ENCODE results near the gene MYO9A.

MYO9A gene, protein sequence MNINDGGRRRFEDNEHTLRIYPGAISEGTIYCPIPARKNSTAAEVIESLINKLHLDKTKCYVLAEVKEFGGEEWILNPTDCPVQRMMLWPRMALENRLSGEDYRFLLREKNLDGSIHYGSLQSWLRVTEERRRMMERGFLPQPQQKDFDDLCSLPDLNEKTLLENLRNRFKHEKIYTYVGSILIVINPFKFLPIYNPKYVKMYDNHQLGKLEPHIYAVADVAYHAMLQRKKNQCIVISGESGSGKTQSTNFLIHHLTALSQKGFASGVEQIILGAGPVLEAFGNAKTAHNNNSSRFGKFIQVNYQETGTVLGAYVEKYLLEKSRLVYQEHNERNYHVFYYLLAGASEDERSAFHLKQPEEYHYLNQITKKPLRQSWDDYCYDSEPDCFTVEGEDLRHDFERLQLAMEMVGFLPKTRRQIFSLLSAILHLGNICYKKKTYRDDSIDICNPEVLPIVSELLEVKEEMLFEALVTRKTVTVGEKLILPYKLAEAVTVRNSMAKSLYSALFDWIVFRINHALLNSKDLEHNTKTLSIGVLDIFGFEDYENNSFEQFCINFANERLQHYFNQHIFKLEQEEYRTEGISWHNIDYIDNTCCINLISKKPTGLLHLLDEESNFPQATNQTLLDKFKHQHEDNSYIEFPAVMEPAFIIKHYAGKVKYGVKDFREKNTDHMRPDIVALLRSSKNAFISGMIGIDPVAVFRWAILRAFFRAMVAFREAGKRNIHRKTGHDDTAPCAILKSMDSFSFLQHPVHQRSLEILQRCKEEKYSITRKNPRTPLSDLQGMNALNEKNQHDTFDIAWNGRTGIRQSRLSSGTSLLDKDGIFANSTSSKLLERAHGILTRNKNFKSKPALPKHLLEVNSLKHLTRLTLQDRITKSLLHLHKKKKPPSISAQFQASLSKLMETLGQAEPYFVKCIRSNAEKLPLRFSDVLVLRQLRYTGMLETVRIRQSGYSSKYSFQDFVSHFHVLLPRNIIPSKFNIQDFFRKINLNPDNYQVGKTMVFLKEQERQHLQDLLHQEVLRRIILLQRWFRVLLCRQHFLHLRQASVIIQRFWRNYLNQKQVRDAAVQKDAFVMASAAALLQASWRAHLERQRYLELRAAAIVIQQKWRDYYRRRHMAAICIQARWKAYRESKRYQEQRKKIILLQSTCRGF (N-terminal part only)

DNA sequence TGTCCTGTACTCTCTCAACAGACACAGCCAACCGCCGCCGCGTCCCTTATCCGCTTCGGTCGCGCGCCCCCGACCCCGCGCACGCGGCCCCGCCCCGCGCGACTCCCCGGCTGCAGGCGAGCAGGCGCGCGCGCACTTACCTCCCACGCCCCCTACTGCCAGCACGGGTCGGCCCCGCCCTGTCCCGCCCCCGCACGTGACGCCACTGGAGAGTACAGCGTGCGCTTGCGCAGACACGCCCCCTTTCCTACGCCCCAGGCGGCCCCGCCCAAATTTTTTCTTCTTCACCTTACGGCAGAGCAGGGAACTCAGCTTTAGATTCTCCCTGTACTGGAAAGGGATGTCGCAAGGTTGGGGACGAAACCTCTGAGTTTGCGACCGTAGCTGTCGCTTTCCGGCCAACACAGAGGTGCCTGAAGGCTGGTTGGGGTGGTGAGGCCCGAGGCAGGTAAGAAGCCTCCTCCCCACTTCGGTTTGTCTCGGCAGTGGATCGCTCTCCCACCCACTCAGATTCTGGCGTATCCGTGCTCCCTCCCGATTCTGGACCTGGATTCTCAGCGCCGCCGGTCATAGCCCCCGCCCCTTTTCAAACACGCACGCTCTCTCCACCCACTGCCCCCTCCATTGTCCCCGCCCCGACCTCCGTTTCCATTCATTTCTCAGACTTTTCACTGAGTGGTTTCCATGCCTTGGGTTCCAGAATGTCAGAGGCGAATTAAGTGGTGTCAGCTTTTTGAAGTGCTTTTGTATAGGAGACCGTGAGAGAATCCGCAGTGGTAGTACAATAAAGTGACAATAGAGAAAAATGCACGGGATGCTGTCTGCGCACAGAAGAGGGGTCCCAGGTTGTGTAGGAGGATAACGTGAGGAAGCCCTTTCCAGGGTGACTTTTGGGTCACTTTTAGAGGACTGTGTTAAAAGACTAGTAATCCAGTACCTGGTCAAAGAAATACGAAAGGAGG is at the start of gene MYO9A, which contains the start of gene SENP8:
TSS of gene MYO9A (minus strand) at position 134 of the 962 bp plus-strand sequence. CDS start 71,587 bp downstream, outside the sequence.
TSS of gene SENP8 (plus strand) at position 387 of the 962 bp plus-strand sequence. CDS start 21,221 bp downstream, outside the sequence.
- Histone ChIP-seq H3K27ac (ENCODE audit: low read depth in 2 of 2, low read length in 2 of 2) (peak within 1 kb of the TSS; percentile 95 to 97), H3K9me3 (ENCODE audit: control insufficient read depth in 2 of 2, low read length in 2 of 2) (no peaks in the 10 kb centered on the region), H3K36me3 (ENCODE audit: control insufficient read depth in 2 of 2, insufficient read depth in 2 of 2, low read length in 2 of 2) (no peaks in the 10 kb centered on the region), H3K4me3 (ENCODE audit: low read length in 2 of 2) (peak within 1 kb of the TSS; percentile 94 to 99), H3K9ac (ENCODE audit: low read depth in 1 of 2, low read length in 2 of 2) (peak within 1 kb of the TSS; percentile 96 to 97), H3K27me3 (ENCODE audit: control insufficient read depth in 2 of 2, insufficient read depth in 2 of 2, low read length in 2 of 2) (no peaks in the 10 kb centered on the region), H3K4me1 (ENCODE audit: control insufficient read depth in 2 of 2, insufficient read depth in 2 of 2, low read length in 2 of 2) (peaks cover 10 to 18% of the 10 kb centered on the region in 2 donors)

DNA sequence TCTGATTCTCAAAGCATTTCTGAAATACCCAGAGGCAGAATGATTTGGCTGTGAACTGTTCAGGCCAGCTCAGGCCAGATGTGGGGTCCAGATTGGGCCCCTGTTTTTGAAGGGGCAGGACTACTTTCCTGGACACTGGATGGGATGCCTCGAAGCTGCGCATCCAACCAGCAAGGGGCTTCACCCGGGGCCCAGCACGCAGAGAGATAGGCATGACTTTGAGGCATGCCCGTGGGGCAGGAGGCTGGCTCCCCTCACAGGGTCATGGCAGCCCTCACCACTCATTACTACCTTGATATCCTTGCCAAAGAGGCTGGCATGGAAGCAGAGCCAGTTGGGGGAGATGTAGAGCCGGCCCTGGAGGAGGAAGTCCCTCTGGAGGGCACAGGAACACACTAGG is 49.5 kb upstream of the MYO9A start:
- Histone ChIP-seq H3K9ac (ENCODE audit: low read depth in 1 of 2, low read length in 2 of 2) (no peak overlapping the region), H3K27me3 (ENCODE audit: control insufficient read depth in 2 of 2, insufficient read depth in 2 of 2, low read length in 2 of 2) (no peaks in the 10 kb centered on the region), H3K4me1 (ENCODE audit: control insufficient read depth in 2 of 2, insufficient read depth in 2 of 2, low read length in 2 of 2) (peaks cover 4 to 14% of the 10 kb centered on the region in 2 donors), H3K4me3 (ENCODE audit: low read length in 2 of 2) (no peak overlapping the region), H3K9me3 (ENCODE audit: control insufficient read depth in 2 of 2, low read length in 2 of 2) (no peaks in the 10 kb centered on the region), H3K27ac (ENCODE audit: low read depth in 2 of 2, low read length in 2 of 2) (no peak overlapping the region), H3K36me3 (ENCODE audit: control insufficient read depth in 2 of 2, insufficient read depth in 2 of 2, low read length in 2 of 2) (no peaks in the 10 kb centered on the region)

DNA sequence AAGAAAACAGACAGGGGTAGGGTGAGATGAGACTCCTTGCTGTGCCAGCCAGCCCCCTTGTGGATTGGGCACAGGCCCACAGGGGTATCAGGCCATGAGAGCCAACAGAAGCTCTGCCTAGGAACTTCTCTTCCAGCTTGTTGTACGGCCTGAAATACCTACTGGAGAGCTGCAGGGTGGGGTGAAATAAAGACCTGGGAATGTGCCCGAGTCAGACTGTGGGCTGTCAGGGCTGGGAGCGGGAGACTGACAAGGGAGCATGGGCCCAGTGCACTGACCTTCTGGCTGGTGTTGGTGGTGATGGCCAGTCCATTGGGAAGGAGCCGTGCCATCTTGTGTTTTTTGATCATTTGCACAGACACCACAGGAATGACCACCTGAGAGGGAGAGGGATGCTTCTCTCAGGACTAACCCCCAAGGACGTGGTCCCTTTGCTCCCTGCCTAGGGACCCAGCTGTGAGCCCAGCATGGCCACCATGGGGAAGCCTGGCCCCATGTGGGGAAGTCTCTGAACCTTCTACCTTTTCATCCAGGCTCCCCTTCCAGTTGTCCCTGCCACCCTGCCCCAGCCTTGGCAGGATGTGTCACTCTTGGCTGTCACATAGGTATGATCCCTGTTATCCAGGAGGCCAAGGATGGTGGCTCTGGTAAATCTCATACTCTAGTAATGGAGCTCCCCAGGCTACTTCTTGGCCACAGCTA is 48.9 kb upstream of the MYO9A start:
- H3K9ac ChIP-seq (ENCODE audit: low read depth in 1 of 2, low read length in 2 of 2) = no peak overlapping the region
- H3K4me1 ChIP-seq (ENCODE audit: control insufficient read depth in 2 of 2, insufficient read depth in 2 of 2, low read length in 2 of 2) = peaks cover 4 to 14% of the 10 kb centered on the region in 2 donors
- no peaks in the 10 kb centered on the region for H3K9me3 ChIP-seq (ENCODE audit: control insufficient read depth in 2 of 2, low read length in 2 of 2)
- H3K36me3 ChIP-seq (ENCODE audit: control insufficient read depth in 2 of 2, insufficient read depth in 2 of 2, low read length in 2 of 2) = no peaks in the 10 kb centered on the region
- no peak overlapping the region for H3K27ac ChIP-seq (ENCODE audit: low read depth in 2 of 2, low read length in 2 of 2)
- H3K27me3 ChIP-seq (ENCODE audit: control insufficient read depth in 2 of 2, insufficient read depth in 2 of 2, low read length in 2 of 2) = no peaks in the 10 kb centered on the region
- H3K4me3 ChIP-seq (ENCODE audit: low read length in 2 of 2) = no peak overlapping the region

DNA sequence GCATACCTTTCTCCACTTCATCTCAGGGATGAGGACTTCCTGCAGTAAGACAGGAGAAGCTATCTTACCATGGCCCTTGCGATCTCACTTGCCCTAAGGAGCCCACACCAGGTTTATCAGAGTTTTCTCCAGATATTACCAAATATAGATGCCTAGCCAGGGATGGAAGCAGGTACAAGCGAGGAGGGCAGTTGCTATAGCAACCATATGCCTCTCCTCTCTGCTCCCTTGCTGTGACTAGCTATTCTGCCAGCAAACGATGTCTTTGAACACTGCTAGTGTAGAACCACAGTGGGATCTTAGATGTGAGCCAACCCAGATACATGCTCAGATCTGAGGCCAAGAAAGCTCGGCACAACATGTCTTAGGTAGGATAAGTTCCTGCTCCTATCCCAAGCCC is 45.8 kb upstream of the MYO9A start:
- Histone ChIP-seq H3K4me1 (ENCODE audit: control insufficient read depth in 2 of 2, insufficient read depth in 2 of 2, low read length in 2 of 2) (no peaks in the 10 kb centered on the region), H3K36me3 (ENCODE audit: control insufficient read depth in 2 of 2, insufficient read depth in 2 of 2, low read length in 2 of 2) (no peaks in the 10 kb centered on the region), H3K9me3 (ENCODE audit: control insufficient read depth in 2 of 2, low read length in 2 of 2) (no peaks in the 10 kb centered on the region), H3K4me3 (ENCODE audit: low read length in 2 of 2) (no peak overlapping the region), H3K27ac (ENCODE audit: low read depth in 2 of 2, low read length in 2 of 2) (no peak overlapping the region), H3K27me3 (ENCODE audit: control insufficient read depth in 2 of 2, insufficient read depth in 2 of 2, low read length in 2 of 2) (no peaks in the 10 kb centered on the region), H3K9ac (ENCODE audit: low read depth in 1 of 2, low read length in 2 of 2) (no peak overlapping the region)

DNA sequence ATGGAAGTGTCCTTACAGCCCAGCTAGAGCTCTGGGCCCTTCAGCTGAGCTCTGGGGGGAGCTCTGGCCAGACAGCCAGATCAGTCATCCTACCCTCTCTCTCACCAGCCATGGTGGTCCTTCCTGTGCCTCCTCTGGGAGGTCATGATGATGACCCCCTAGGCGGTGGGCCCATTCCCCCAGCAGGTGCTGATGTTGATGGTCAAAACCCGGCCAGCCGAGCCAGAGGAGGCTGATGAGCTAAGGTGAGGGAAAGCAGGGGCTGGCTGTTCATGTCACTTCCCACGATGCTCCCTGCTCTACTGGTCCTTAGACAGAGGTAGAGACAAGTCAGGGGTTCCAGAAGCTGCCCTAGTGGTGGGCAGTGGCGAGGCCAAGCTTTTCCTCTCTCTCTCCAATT is 44.6 kb upstream of the MYO9A start:
- no peak overlapping the region for H3K4me3 ChIP-seq (ENCODE audit: low read length in 2 of 2)
- no peak overlapping the region for H3K9ac ChIP-seq (ENCODE audit: low read depth in 1 of 2, low read length in 2 of 2)
- H3K9me3 ChIP-seq (ENCODE audit: control insufficient read depth in 2 of 2, low read length in 2 of 2) = no peaks in the 10 kb centered on the region
- no peaks in the 10 kb centered on the region for H3K4me1 ChIP-seq (ENCODE audit: control insufficient read depth in 2 of 2, insufficient read depth in 2 of 2, low read length in 2 of 2)
- no peak overlapping the region for H3K27ac ChIP-seq (ENCODE audit: low read depth in 2 of 2, low read length in 2 of 2)
- no peaks in the 10 kb centered on the region for H3K27me3 ChIP-seq (ENCODE audit: control insufficient read depth in 2 of 2, insufficient read depth in 2 of 2, low read length in 2 of 2)
- no peaks in the 10 kb centered on the region for H3K36me3 ChIP-seq (ENCODE audit: control insufficient read depth in 2 of 2, insufficient read depth in 2 of 2, low read length in 2 of 2)

DNA sequence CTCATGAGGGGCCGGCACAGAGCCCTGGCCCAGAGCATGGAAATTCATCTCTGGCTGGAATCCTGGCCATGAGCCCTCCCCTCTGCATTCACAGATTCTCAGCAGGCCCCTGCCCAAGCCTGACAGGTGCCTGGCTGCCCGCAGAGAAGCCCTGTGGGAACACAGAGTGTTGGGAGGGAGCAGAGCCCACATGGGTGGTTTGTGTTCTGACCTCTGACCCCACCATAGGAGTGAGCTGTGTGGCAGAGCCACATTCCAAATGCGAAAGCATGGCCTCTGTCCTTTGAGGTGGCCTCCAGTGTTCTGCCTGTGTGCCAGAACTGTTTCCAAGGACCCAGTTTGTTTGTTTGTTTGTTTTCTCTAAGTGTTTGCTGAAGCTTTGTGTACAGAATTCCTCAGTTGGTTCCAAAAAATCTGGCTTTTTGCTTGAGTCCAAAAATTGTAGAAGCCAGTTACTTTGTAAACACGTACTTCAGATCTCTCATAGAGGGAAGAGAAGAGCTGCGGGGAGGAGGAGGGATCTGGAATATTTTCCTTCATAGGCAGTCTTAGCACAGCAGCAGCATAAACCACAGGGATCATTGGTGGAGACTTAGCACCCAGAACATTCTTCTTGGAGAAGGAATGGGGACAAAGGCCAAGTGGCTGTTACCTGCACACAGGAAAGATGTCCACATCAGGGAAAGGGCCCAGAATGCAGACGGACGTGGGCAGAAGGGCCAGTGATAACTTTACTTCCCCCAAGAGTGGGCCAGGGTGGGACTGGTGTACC is 43.6 kb upstream of the MYO9A start:
- H3K36me3 ChIP-seq (ENCODE audit: control insufficient read depth in 2 of 2, insufficient read depth in 2 of 2, low read length in 2 of 2) = no peaks in the 10 kb centered on the region
- no peaks in the 10 kb centered on the region for H3K27me3 ChIP-seq (ENCODE audit: control insufficient read depth in 2 of 2, insufficient read depth in 2 of 2, low read length in 2 of 2)
- H3K27ac ChIP-seq (ENCODE audit: low read depth in 2 of 2, low read length in 2 of 2) = no peak overlapping the region
- H3K9me3 ChIP-seq (ENCODE audit: control insufficient read depth in 2 of 2, low read length in 2 of 2) = no peaks in the 10 kb centered on the region
- H3K9ac ChIP-seq (ENCODE audit: low read depth in 1 of 2, low read length in 2 of 2) = no peak overlapping the region
- no peak overlapping the region for H3K4me3 ChIP-seq (ENCODE audit: low read length in 2 of 2)
- no peaks in the 10 kb centered on the region for H3K4me1 ChIP-seq (ENCODE audit: control insufficient read depth in 2 of 2, insufficient read depth in 2 of 2, low read length in 2 of 2)

DNA sequence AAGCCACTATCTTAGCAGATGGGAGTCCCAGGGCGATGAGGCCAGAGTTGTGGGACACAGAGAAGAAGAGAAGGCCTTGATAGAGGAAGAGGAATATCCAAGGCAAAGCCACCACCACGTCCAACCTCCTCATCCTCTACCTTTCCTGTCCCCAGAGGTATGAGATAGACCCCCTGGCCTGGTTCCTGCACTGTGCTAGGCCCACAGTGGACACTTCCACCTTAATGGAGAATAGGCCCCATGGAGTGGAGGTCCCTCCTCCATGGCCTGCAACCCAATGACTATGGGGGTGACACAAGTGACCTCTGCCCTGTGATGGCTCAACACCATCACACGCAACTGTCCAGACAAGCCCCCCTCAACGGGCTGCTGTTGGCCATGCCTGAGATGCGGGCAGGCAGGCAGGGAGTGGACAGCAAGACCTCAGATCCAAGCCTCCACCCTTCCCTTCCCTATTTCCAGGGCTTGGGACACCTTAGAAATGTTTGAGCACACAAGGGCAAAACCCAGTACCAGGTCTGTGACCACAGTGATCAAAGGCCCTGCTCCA is 42.8 kb upstream of the MYO9A start:
- Histone ChIP-seq H3K4me1 (ENCODE audit: control insufficient read depth in 2 of 2, insufficient read depth in 2 of 2, low read length in 2 of 2) (peaks cover 4 to 5% of the 10 kb centered on the region in 2 donors), H3K27ac (ENCODE audit: low read depth in 2 of 2, low read length in 2 of 2) (no peak overlapping the region), H3K9ac (ENCODE audit: low read depth in 1 of 2, low read length in 2 of 2) (no peak overlapping the region), H3K27me3 (ENCODE audit: control insufficient read depth in 2 of 2, insufficient read depth in 2 of 2, low read length in 2 of 2) (no peaks in the 10 kb centered on the region), H3K9me3 (ENCODE audit: control insufficient read depth in 2 of 2, low read length in 2 of 2) (no peaks in the 10 kb centered on the region), H3K4me3 (ENCODE audit: low read length in 2 of 2) (no peak overlapping the region), H3K36me3 (ENCODE audit: control insufficient read depth in 2 of 2, insufficient read depth in 2 of 2, low read length in 2 of 2) (no peaks in the 10 kb centered on the region)

DNA sequence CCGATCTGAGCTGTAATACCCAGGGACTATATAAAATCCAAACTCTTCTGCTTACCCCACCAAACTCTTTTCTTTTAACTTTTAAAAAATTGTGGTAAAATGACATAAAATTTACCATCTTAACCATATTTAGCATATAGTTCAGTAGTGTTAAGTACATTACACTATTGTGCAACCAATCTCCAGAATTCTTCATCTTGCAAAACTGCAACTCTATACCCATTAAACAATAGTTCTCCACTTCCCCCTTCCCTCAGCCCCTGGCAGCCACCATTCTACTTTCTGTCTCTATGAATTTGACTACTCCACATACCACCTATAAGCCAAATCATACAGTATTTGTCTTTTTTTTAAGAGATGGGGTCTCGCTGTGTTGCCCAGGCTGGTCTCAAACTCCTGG is 39.0 kb upstream of the MYO9A start:
- H3K9ac ChIP-seq (ENCODE audit: low read depth in 1 of 2, low read length in 2 of 2) = no peak overlapping the region
- H3K27ac ChIP-seq (ENCODE audit: low read depth in 2 of 2, low read length in 2 of 2) = no peak overlapping the region
- no peak overlapping the region for H3K4me3 ChIP-seq (ENCODE audit: low read length in 2 of 2)

More for the DNA sequence above, 39.0 kb upstream of the MYO9A start:
- H3K27me3 ChIP-seq (ENCODE audit: control insufficient read depth in 2 of 2, insufficient read depth in 2 of 2, low read length in 2 of 2) = no peaks in the 10 kb centered on the region
- H3K36me3 ChIP-seq (ENCODE audit: control insufficient read depth in 2 of 2, insufficient read depth in 2 of 2, low read length in 2 of 2) = no peaks in the 10 kb centered on the region
- peaks cover 13 to 17% of the 10 kb centered on the region in 2 donors for H3K4me1 ChIP-seq (ENCODE audit: control insufficient read depth in 2 of 2, insufficient read depth in 2 of 2, low read length in 2 of 2)
- H3K9me3 ChIP-seq (ENCODE audit: control insufficient read depth in 2 of 2, low read length in 2 of 2) = no peaks in the 10 kb centered on the region
